OCI-LY1 (cell line): Measurements from ENCODE around the gene KLHL6.

Source experiments
- CTCF ChIP-seq: fragments of 200-600 bp; sonication (generic), shearing (Covaris generic); IDR thresholded peaks from 2 replicates; pipeline ENCODE4 v1.5.1; 2017; ENCODE audit warnings: mild to moderate bottlenecking, antibody characterized with exemption, low read length, moderate library complexity, mixed read lengths
- EZH2 ChIP-seq: fragments of 200-600 bp; sonication (generic), shearing (Covaris generic); IDR thresholded peaks from 2 replicates; pipeline ENCODE4 v1.8.0; 2017; ENCODE audit warnings: borderline replicate concordance, mixed run types, mild to moderate bottlenecking, antibody characterized with exemption, low read length, moderate library complexity, mixed read lengths

GRCh38 chr3:183502237-183503181 lies 53.0 kb downstream of the KLHL6 start:
- TF ChIP-seq CTCF (peak; percentile 88), EZH2 (no peak)
